Choroid plexus epithelial cell (primary cell): ENCODE measurements around the gene C16orf89.

Experiments
- DNase-seq: peaks from one replicate; pipeline ENCODE4 v3.0.0-alpha.2; 2010; ENCODE audit warnings: low read depth
- H3K4me3 ChIP-seq: 2 replicates; pipeline ENCODE4 v1.5.1; 2011; ENCODE audit warnings: low read depth, mild to moderate bottlenecking, control low read depth, low read length, moderate library complexity
- TF ChIP-seq, protein P1 (sequence below): conservative IDR thresholded peaks from 2 replicates; pipeline ENCODE4 v1.5.1; 2011; ENCODE audit warnings: low read depth, mild to moderate bottlenecking, control low read depth, inconsistent platforms, low read length, moderate library complexity

C16orf89 gene

GRCh38 chr16:5004311-5004710, 61.4 kb downstream of the C16orf89 start:
- TF ChIP-seq, protein P1, sequence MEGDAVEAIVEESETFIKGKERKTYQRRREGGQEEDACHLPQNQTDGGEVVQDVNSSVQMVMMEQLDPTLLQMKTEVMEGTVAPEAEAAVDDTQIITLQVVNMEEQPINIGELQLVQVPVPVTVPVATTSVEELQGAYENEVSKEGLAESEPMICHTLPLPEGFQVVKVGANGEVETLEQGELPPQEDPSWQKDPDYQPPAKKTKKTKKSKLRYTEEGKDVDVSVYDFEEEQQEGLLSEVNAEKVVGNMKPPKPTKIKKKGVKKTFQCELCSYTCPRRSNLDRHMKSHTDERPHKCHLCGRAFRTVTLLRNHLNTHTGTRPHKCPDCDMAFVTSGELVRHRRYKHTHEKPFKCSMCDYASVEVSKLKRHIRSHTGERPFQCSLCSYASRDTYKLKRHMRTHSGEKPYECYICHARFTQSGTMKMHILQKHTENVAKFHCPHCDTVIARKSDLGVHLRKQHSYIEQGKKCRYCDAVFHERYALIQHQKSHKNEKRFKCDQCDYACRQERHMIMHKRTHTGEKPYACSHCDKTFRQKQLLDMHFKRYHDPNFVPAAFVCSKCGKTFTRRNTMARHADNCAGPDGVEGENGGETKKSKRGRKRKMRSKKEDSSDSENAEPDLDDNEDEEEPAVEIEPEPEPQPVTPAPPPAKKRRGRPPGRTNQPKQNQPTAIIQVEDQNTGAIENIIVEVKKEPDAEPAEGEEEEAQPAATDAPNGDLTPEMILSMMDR, result no peak
- no peak overlapping the region for H3K4me3 ChIP-seq
- DNase-seq, result no peak

- H3K4me3 ChIP-seq, result no peak overlapping the region
- TF ChIP-seq, protein P1, result no peak
- no peak for DNase-seq
Observed at GRCh38 chr16:5003828-5004227, 61.9 kb downstream of the C16orf89 start.

GRCh38 chr16:5003211-5003610, 62.5 kb downstream of the C16orf89 start:
- no peak overlapping the region for H3K4me3 ChIP-seq
- no peak for DNase-seq
- TF ChIP-seq, protein P1, result no peak

- no peak for DNase-seq
Observed at GRCh38 chr16:5002699-5003143, 63.0 kb downstream of the C16orf89 start.

DNA sequence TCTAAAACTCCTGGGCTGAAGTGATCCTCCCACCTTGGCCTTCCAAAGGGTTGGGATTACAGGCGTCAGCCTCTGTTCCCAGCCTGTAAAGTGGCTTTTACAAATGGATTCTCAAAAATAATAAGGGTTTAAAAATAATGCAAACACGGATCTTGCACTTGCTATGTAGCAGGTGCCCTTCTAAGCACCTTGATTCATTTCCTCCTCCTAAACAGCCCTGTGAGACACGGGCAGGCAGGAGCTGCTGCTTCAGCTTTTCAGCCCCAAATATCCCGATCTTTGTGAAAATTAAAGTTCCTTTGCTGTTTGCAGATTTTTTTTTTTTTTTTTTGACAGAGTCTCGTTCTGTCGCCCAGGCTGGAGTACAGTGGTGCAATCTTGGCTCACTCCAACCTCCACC, 63.8 kb downstream of the C16orf89 start:
- TF ChIP-seq, protein P1, result no peak
- H3K4me3 ChIP-seq, result no peak overlapping the region
- DNase-seq, result no peak

More at GRCh38 chr16:5002699-5003143, 63.0 kb downstream of the C16orf89 start:
- TF ChIP-seq, protein P1, result no peak
- H3K4me3 ChIP-seq, result no peak overlapping the region

DNA sequence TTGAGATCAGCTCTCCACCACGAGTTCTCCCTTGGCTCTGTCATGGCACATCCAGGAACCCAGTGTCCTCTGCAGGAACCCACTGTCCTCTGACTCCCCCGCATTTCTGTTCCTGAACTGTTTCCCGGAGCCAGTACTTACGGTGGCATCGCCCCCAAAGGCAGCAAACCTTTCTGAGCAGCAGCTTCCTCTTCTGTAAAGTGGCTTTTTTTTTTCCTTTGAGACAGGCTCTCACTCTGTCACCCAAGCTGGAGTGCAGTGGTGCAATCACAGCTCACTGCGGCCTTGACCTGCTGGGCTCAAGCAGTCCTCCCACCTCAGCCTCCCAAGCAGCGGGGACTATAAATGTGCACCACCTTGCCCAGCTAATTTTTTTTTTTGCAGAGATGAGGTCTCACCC, 64.2 kb downstream of the C16orf89 start:
- no peak for DNase-seq
- no peak overlapping the region for H3K4me3 ChIP-seq
- TF ChIP-seq, protein P1, result no peak

- TF ChIP-seq, protein P1, result no peak
- no peak for DNase-seq
- H3K4me3 ChIP-seq, result no peak overlapping the region
Observed at GRCh38 chr16:5000573-5001001, 65.2 kb downstream of the C16orf89 start.
